IMR-90 (cell line): ENCODE data around the gene ITGA4. TPM values are rescaled to one million over a fixed set of nuclear protein-coding genes. Genes with fewer than 3 reads are reported as not detected.

Experiments
- ATAC-seq: fragments of 200-7000 bp; cut with Tn5 transposase; 2 replicates; pipeline ENCODE4 v1.9.1; 2020; ENCODE audit warnings: low read depth, mild to moderate bottlenecking, moderate library complexity
- BruUV-seq: library from RNA; stranded (reverse); fragments of 400-500 nt; replicated peaks from 2 replicates; lab custom pipeline; 2021; lab: Mats Ljungman, UMichigan
- CTCF ChIA-PET: fragments of 300-600 bp; formaldehyde crosslinking; extraction: SDS; loops from one replicate; lab custom pipeline; 2021; ENCODE audit warnings: antibody characterized with exemption; lab: Yijun Ruan, JAX
- POLR2A ChIA-PET: fragments of 300-600 bp; sonication (Branson Sonifier 250); formaldehyde crosslinking; loops from one replicate; lab custom pipeline; 2022; ENCODE audit warnings: antibody characterized with exemption; ENCODE audit not compliant: unreplicated experiment; lab: Charles Lee
- DNase-seq: peaks from one replicate; pipeline ENCODE4 v3.0.0; 2013
- H2AFZ ChIP-seq: replicated peaks from 2 replicates; pipeline ENCODE3; 2013; ENCODE audit warnings: low read length, mild to moderate bottlenecking; ENCODE audit not compliant: poor library complexity
- H2AK5ac ChIP-seq: 2 replicates; pipeline ENCODE4 v1.6.1; 2013; ENCODE audit warnings: low read depth, low read length, inconsistent platforms
- H2AK9ac ChIP-seq: replicated peaks from 2 replicates; pipeline ENCODE3; 2013; ENCODE audit warnings: mild to moderate bottlenecking, low read depth, low read length, moderate library complexity; ENCODE audit not compliant: poor library complexity
- H2BK120ac ChIP-seq: 2 replicates; pipeline ENCODE4 v1.6.1; 2013; ENCODE audit warnings: low read depth, low read length, inconsistent platforms
- H2BK15ac ChIP-seq: 3 replicates; pipeline ENCODE4 v1.6.1; 2013; ENCODE audit warnings: low read depth, low read length, inconsistent platforms
- H2BK20ac ChIP-seq: 2 replicates; pipeline ENCODE4 v1.6.1; 2013; ENCODE audit warnings: low read depth, mild to moderate bottlenecking, inconsistent platforms, low read length, moderate library complexity
- H2BK5ac ChIP-seq: 2 replicates; pipeline ENCODE4 v1.6.1; 2013; ENCODE audit warnings: mild to moderate bottlenecking, low read depth, low read length, inconsistent platforms; ENCODE audit not compliant: poor library complexity, severe bottlenecking
- H3K14ac ChIP-seq: replicated peaks from 2 replicates; pipeline ENCODE4 v1.6.1; 2013; ENCODE audit warnings: low read depth, low read length, inconsistent platforms
- H3K18ac ChIP-seq: 2 replicates; pipeline ENCODE4 v1.6.1; 2013; ENCODE audit warnings: low read depth, low read length, control low read depth
- H3K23ac ChIP-seq: 2 replicates; pipeline ENCODE4 v1.6.1; 2013; ENCODE audit warnings: low read depth, low read length, inconsistent platforms
- H3K27ac ChIP-seq: 2 replicates; pipeline ENCODE4 v1.5.1; 2013; ENCODE audit warnings: mild to moderate bottlenecking, control low read depth, low read length; ENCODE audit not compliant: insufficient read depth
- H3K27me3 ChIP-seq: 2 replicates; pipeline ENCODE4 v1.6.1; 2013; ENCODE audit warnings: low read length; ENCODE audit not compliant: control insufficient read depth, insufficient read depth
- H3K36me3 ChIP-seq: 2 replicates; pipeline ENCODE4 v1.6.1; 2013; ENCODE audit warnings: low read length, mixed read lengths; ENCODE audit not compliant: control insufficient read depth, insufficient read depth
- H3K4ac ChIP-seq: 2 replicates; pipeline ENCODE4 v1.6.1; 2013; ENCODE audit warnings: low read depth, low read length, inconsistent platforms
- H3K4me1 ChIP-seq: 2 replicates; pipeline ENCODE4 v1.6.1; 2013; ENCODE audit warnings: low read length, mixed read lengths; ENCODE audit not compliant: control insufficient read depth, insufficient read depth
- H3K4me2 ChIP-seq: 2 replicates; pipeline ENCODE4 v1.6.1; 2013; ENCODE audit warnings: low read depth, mild to moderate bottlenecking, control low read depth, low read length, moderate library complexity
- H3K4me3 ChIP-seq: 2 replicates; pipeline ENCODE4 v1.5.1; 2013; ENCODE audit warnings: low read depth, mild to moderate bottlenecking, control low read depth, low read length, moderate library complexity; ENCODE audit not compliant: insufficient read depth
- H3K56ac ChIP-seq: 2 replicates; pipeline ENCODE4 v1.6.1; 2013; ENCODE audit warnings: low read length, inconsistent platforms; ENCODE audit not compliant: insufficient read depth; ENCODE audit errors: extremely low read depth
- H3K79me1 ChIP-seq, 2 experiments: 2 replicates each; pipeline ENCODE4 v1.6.1; 2013; ENCODE audit warnings: low read length in 2 of 2, inconsistent platforms in 1 of 2, low read depth in 1 of 2
- H3K9ac ChIP-seq: 2 replicates; pipeline ENCODE4 v1.6.1; 2013; ENCODE audit warnings: low read depth, low read length, control low read depth
- H3K9me1 ChIP-seq: 2 replicates; pipeline ENCODE4 v1.6.1; 2013; ENCODE audit warnings: low read length, inconsistent platforms; ENCODE audit not compliant: insufficient read depth
- H3K9me3 ChIP-seq: 2 replicates; pipeline ENCODE4 v1.6.1; 2013; ENCODE audit warnings: low read length; ENCODE audit not compliant: control insufficient read depth, insufficient read depth
- H4K20me1 ChIP-seq: 2 replicates; pipeline ENCODE4 v1.6.1; 2013; ENCODE audit warnings: low read length, inconsistent platforms; ENCODE audit not compliant: insufficient read depth
- H4K5ac ChIP-seq: 2 replicates; pipeline ENCODE4 v1.6.1; 2013; ENCODE audit warnings: mild to moderate bottlenecking, low read depth, low read length, control low read depth
- H4K8ac ChIP-seq, 2 experiments: 2 replicates each; pipeline ENCODE4 v1.6.1; 2013; ENCODE audit warnings: low read depth in 2 of 2, low read length in 2 of 2, control low read depth in 1 of 2, inconsistent platforms in 1 of 2
- H4K91ac ChIP-seq: 2 replicates; pipeline ENCODE4 v1.6.1; 2013; ENCODE audit warnings: low read depth, low read length, inconsistent platforms; ENCODE audit not compliant: insufficient read depth
- BHLHE40 ChIP-seq: fragments of 150-350 bp; IDR thresholded peaks from 2 replicates; pipeline ENCODE4 v1.6.1; 2016; ENCODE audit warnings: mild to moderate bottlenecking, low read depth, low read length
- CEBPB ChIP-seq: IDR thresholded peaks from 2 replicates; pipeline ENCODE4 v1.6.1; 2012; ENCODE audit warnings: low read depth, low read length, improper control_type of control experiment
- CHD1 ChIP-seq: IDR thresholded peaks from 2 replicates; pipeline ENCODE4 v1.6.1; 2012; ENCODE audit warnings: low read depth, low read length, improper control_type of control experiment
- CTCF ChIP-seq: conservative IDR thresholded peaks from 2 replicates; pipeline ENCODE4 v1.5.1; 2012; ENCODE audit warnings: mild to moderate bottlenecking, low read depth, low read length, improper control_type of control experiment
- ELK1 ChIP-seq: fragments of 150-350 bp; IDR thresholded peaks from 2 replicates; pipeline ENCODE4 v1.6.1; 2016; ENCODE audit warnings: low read depth, mild to moderate bottlenecking, low read length, moderate library complexity, borderline replicate concordance
- FOS ChIP-seq: fragments of 150-350 bp; IDR thresholded peaks from 2 replicates; pipeline ENCODE4 v1.6.1; 2016; ENCODE audit warnings: low read depth, low read length
- MAFK ChIP-seq: IDR thresholded peaks from 2 replicates; pipeline ENCODE4 v1.6.1; 2012; ENCODE audit warnings: low read depth, low read length, improper control_type of control experiment
- MAZ ChIP-seq: IDR thresholded peaks from 2 replicates; pipeline ENCODE4 v1.6.1; 2012; ENCODE audit warnings: low read depth, mild to moderate bottlenecking, low read length, improper control_type of control experiment, moderate library complexity, borderline replicate concordance
- MXI1 ChIP-seq: IDR thresholded peaks from 2 replicates; pipeline ENCODE4 v1.6.1; 2012; ENCODE audit warnings: low read depth, mild to moderate bottlenecking, low read length, moderate library complexity, borderline replicate concordance
- NFE2L2 ChIP-seq: fragments of 150-350 bp; IDR thresholded peaks from 2 replicates; pipeline ENCODE4 v1.6.1; 2016; ENCODE audit warnings: low read depth, mild to moderate bottlenecking, low read length
- POLR2A ChIP-seq: IDR thresholded peaks from 2 replicates; pipeline ENCODE4 v1.6.1; 2012; ENCODE audit warnings: mild to moderate bottlenecking, low read depth, low read length
- RAD21 ChIP-seq: IDR thresholded peaks from 2 replicates; pipeline ENCODE4 v1.6.1; 2012; ENCODE audit warnings: low read length, improper control_type of control experiment
- RCOR1 ChIP-seq: IDR thresholded peaks from 2 replicates; pipeline ENCODE4 v1.6.1; 2012; ENCODE audit warnings: mild to moderate bottlenecking, low read length, improper control_type of control experiment; ENCODE audit not compliant: insufficient replicate concordance
- RFX5 ChIP-seq: IDR thresholded peaks from 2 replicates; pipeline ENCODE4 v1.8.0; 2012; ENCODE audit warnings: low read depth, mild to moderate bottlenecking, low read length, moderate library complexity
- SMC3 ChIP-seq: fragments of 150-350 bp; IDR thresholded peaks from 2 replicates; pipeline ENCODE4 v1.6.1; 2016; ENCODE audit warnings: low read depth, mild to moderate bottlenecking, antibody characterized with exemption, low read length, moderate library complexity
- USF2 ChIP-seq: fragments of 150-350 bp; IDR thresholded peaks from 2 replicates; pipeline ENCODE4 v1.6.1; 2017; ENCODE audit warnings: mild to moderate bottlenecking, antibody characterized with exemption, low read length, low read depth
- WGBS, 2 experiments: methylation state at CpG; one replicate each; pipeline versions ENCODE4 v1.1.5 to v1.1.7; 2013; ENCODE audit warnings: missing lambda C conversion rate in 2 of 2; ENCODE audit not compliant: insufficient read length in 1 of 2; ENCODE audit errors: extremely low coverage in 2 of 2; 5-methylcytosine and 5-hydroxymethylcytosine counted together
- dilution Hi-C: fragments of 300-500 bp; cut with HindIII; formaldehyde crosslinking; loops from one replicate; pipeline ENCODE4 v1.14.3; 2018; ENCODE audit warnings: low sequenced_read_pairs; ENCODE audit not compliant: unreplicated experiment
- in situ Hi-C: fragments of 300-500 bp; cut with MboI; formaldehyde crosslinking; loops from 3 replicates; pipeline ENCODE4 v1.14.3; 2019; ENCODE audit warnings: low sequenced_read_pairs, inconsistent platforms, mixed read lengths
- intact Hi-C: fragments of 100-400 bp; cut with micrococcal nuclease; formaldehyde crosslinking; loops from 2 replicates; pipeline ENCODE4 v1.10.0; 2022
- polyA plus RNA-seq, 3 experiments: library from polyadenylated mRNA; depleted of rRNA; stranded (reverse); fragments of >200 nt; gene quantifications; 2 replicates each; pipeline ENCODE4 v1.2.3, GENCODE V29; 2012; ENCODE audit warnings: low replicate concordance in 1 of 3
- total RNA-seq: library from RNA; depleted of rRNA; stranded (reverse); fragments of >200 nt; gene quantifications from 2 replicates; pipeline ENCODE4 v1.2.3, GENCODE V29; 2012

ITGA4 gene
- total and polyA plus RNA-seq, 2 of the 4 experiments (the other 2 are of a cell fraction) = 6.9 to 13.6 TPM

GRCh38 chr2:181558371-181558770 is 101.2 kb downstream of the ITGA4 start:
- Histone ChIP-seq H3K4ac (no peak overlapping the region), H2BK120ac (no peak overlapping the region), H3K18ac (no peak overlapping the region), H3K79me1 (no peaks in the 10 kb centered on the region), H3K27me3 (no peaks in the 10 kb centered on the region), H2BK20ac (no peak overlapping the region), H3K9me3 (no peaks in the 10 kb centered on the region), H3K4me3 (no peak overlapping the region), H2BK5ac (no peak overlapping the region), H2AFZ (no peak overlapping the region), H4K91ac (no peak overlapping the region), H3K36me3 (no peaks in the 10 kb centered on the region), H3K14ac (no peak overlapping the region), H2AK5ac (no peak overlapping the region), H3K9ac (no peak overlapping the region), H2AK9ac (no peak overlapping the region), H3K56ac (no peak overlapping the region), H3K4me1 (no peaks in the 10 kb centered on the region), H3K9me1 (no peaks in the 10 kb centered on the region), H2BK15ac (no peak overlapping the region), H4K5ac (no peak overlapping the region), H3K23ac (no peak overlapping the region), H4K8ac (no peak overlapping the region), H4K20me1 (no peaks in the 10 kb centered on the region), H3K27ac (no peak overlapping the region), H3K4me2 (no peak overlapping the region)
- WGBS, 2 experiments = no CpG with 5 or more reads among the region's 2 CpGs
- no peak for DNase-seq
- POLR2A ChIA-PET = no interaction called here
- CTCF ChIA-PET = no interaction called here
- intact Hi-C loops = no loop called here
- no peak for ATAC-seq
- in situ Hi-C loops = no loop called here
- TF ChIP-seq NFE2L2 (no peak), RFX5 (no peak), FOS (no peak), MAZ (no peak), CHD1 (no peak), BHLHE40 (no peak), SMC3 (no peak), CTCF (no peak), ELK1 (no peak), MXI1 (no peak), CEBPB (no peak), USF2 (no peak), MAFK (no peak), POLR2A (no peak), RCOR1 (no peak), RAD21 (no peak)
- no TSS peak for BruUV-seq
- dilution Hi-C loops = no loop called here
